ENCODE measurements around the gene ANO9.
"Not testable (repeated sequence)": the region's sequence is repeated elsewhere in the genome, so short reads cannot be mapped to it uniquely, and the experiment has no call there.

The ANO9 gene

GRCh38 chr11:434999-435740 lies 6.6 kb downstream of the ANO9 start:
- DNase-seq (ENCODE audit: low read depth in 3 of 3), result not testable (repeated sequence)

- DNase-seq (ENCODE audit: low read depth in 3 of 3), result no peak
Observed at GRCh38 chr11:434496-434895, 7.3 kb downstream of the ANO9 start.

- DNase-seq (ENCODE audit: low read depth in 3 of 3), result no peak
Observed at GRCh38 chr11:433641-434040, 8.2 kb downstream of the ANO9 start.

GRCh38 chr11:433111-433510 lies 8.7 kb downstream of the ANO9 start:
- DNase-seq (ENCODE audit: low read depth in 3 of 3), result no peak

- no peak for DNase-seq (ENCODE audit: low read depth in 3 of 3)
Observed at GRCh38 chr11:432501-433100, 9.2 kb downstream of the ANO9 start.

GRCh38 chr11:431921-432320 lies 9.9 kb downstream of the ANO9 start:
- no peak for DNase-seq (ENCODE audit: low read depth in 3 of 3)

GRCh38 chr11:429931-430456 lies 11.8 kb downstream of the ANO9 start:
- DNase-seq (ENCODE audit: low read depth in 3 of 3), result no peak

GRCh38 chr11:429391-429790 lies 12.4 kb downstream of the ANO9 start:
- no peak for DNase-seq (ENCODE audit: low read depth in 3 of 3)

- no peak for DNase-seq (ENCODE audit: low read depth in 3 of 3)
Observed at GRCh38 chr11:428295-428694, 13.5 kb downstream of the ANO9 start.

- no peak for DNase-seq (ENCODE audit: low read depth in 3 of 3)
Observed at GRCh38 chr11:426851-427250, 15.0 kb downstream of the ANO9 start.

GRCh38 chr11:425301-425700 lies 16.5 kb downstream of the ANO9 start:
- no peak for DNase-seq (ENCODE audit: low read depth in 3 of 3)

- not testable (repeated sequence) for DNase-seq (ENCODE audit: low read depth in 3 of 3)
Observed at GRCh38 chr11:424766-425165, 17.0 kb downstream of the ANO9 start.

- DNase-seq (ENCODE audit: low read depth in 3 of 3), result no peak
Observed at GRCh38 chr11:424232-424631, 17.6 kb downstream of the ANO9 start.

GRCh38 chr11:422249-422656 lies 19.6 kb downstream of the ANO9 start:
- DNase-seq (ENCODE audit: low read depth in 3 of 3), result no peak

GRCh38 chr11:420911-421321 lies 20.9 kb downstream of the ANO9 start:
- DNase-seq (ENCODE audit: low read depth in 3 of 3), result no peak

GRCh38 chr11:420054-420910 lies 21.5 kb downstream of the ANO9 start:
- no peak for DNase-seq (ENCODE audit: low read depth in 3 of 3)

- no peak for DNase-seq (ENCODE audit: low read depth in 3 of 3)
Observed at GRCh38 chr11:419248-420005, 22.4 kb downstream of the ANO9 start.

GRCh38 chr11:418343-419247 lies 23.2 kb downstream of the ANO9 start:
- DNase-seq (ENCODE audit: low read depth in 3 of 3), result no peak

- DNase-seq (ENCODE audit: low read depth in 3 of 3), result no peak
Observed at GRCh38 chr11:417652-418342, 24.0 kb downstream of the ANO9 start.
